HCT116 (cell line): ENCODE measurements around the gene CD44.

Experiments used
- CTCF ChIP-seq, 3 experiments: fragments of 200-600 bp in 1 of 3; sonication (generic) in 1 of 3; IDR thresholded peaks in 2 of 3; conservative IDR thresholded peaks in 1 of 3; 2 replicates each; pipeline ENCODE4 v1.5.1; 2012 to 2017; ENCODE audit warnings: low read depth in 2 of 3, low read length in 2 of 3, antibody characterized with exemption in 1 of 3, borderline replicate concordance in 1 of 3, control low read depth in 1 of 3, mild to moderate bottlenecking in 1 of 3, mixed read lengths in 1 of 3, mixed run types in 1 of 3, moderate library complexity in 1 of 3; ENCODE audit not compliant: insufficient read depth in 1 of 3
- REST ChIP-seq: IDR thresholded peaks from 2 replicates; pipeline ENCODE4 v1.6.1; 2012; ENCODE audit warnings: low read depth

- TF ChIP-seq CTCF (IDR thresholded peaks at IDR 0.05 in 2 of 3, conservative IDR thresholded peaks at IDR 0.05 in 1 of 3; ENCODE audit: borderline replicate concordance in 1 of 3, insufficient read depth in 1 of 3, low read depth in 2 of 3, low read length in 2 of 3) (no peak), REST (no peak)
These were observed 68.8 kb downstream of the CD44 start for GRCh38 chr11:35207471-35208403.
